HG03571 (cell line): ENCODE data around the gene DUSP23.

ENCODE experiments used
- ATAC-seq: cut with Tn5 transposase; IDR thresholded peaks from one replicate; pipeline ENCODE4 v1.9.1; 2021; ENCODE audit not compliant: unreplicated experiment

The DUSP23 gene

DNA sequence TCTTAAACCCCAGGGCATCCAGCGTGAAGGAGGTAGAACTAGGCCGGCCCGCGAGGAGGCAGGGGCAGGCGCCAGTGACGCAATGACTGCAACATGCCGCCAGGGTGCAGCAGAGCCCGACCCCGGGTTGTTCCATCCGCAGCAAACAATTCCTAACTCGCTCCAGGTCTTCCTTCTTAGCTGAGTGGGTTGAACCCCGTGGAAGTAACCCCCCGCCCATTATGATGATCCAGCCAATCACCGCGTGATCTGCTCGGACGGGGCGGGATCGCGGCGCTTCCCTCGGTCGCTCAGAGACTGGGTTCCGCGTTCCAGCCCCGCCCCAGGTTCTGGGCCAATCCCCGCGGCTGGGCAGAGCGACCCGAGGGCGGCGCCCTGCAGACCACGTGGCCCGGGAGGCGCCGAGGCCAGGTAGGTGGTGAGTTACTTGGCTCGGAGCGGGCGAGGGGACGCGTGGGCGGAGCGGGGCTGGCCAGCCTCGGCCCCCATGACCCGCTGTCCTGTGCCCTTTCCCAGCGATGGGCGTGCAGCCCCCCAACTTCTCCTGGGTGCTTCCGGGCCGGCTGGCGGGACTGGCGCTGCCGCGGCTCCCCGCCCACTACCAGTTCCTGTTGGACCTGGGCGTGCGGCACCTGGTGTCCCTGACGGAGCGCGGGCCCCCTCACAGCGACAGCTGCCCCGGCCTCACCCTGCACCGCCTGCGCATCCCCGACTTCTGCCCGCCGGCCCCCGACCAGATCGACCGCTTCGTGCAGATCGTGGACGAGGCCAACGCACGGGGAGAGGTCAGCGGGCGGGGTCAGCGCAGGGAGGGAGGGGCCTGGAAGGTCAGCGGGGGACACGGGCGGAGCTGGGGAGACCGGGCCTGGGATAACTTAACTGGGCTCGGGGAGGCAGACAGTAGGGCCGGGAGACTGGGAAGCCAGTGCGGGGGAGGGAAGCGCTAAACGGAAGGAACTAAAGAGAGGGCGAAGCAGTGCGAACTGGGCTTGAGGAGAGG, at the start of gene DUSP23:
Gene DUSP23 (plus strand): TSS at position 380 of the 1,000 bp plus-strand sequence. CDS start 139 bp downstream, at position 519.
- peak; percentile 99 for ATAC-seq

GRCh38 chr1:159737238-159737916, 43.4 kb upstream of the DUSP23 start:
- ATAC-seq, result no peak

GRCh38 chr1:159743651-159744410, 36.9 kb upstream of the DUSP23 start:
- no peak for ATAC-seq

- no peak for ATAC-seq
Measured at GRCh38 chr1:159746666-159747065, 34.1 kb upstream of the DUSP23 start.

GRCh38 chr1:159748370-159748769, 32.4 kb upstream of the DUSP23 start:
- no peak for ATAC-seq

DNA sequence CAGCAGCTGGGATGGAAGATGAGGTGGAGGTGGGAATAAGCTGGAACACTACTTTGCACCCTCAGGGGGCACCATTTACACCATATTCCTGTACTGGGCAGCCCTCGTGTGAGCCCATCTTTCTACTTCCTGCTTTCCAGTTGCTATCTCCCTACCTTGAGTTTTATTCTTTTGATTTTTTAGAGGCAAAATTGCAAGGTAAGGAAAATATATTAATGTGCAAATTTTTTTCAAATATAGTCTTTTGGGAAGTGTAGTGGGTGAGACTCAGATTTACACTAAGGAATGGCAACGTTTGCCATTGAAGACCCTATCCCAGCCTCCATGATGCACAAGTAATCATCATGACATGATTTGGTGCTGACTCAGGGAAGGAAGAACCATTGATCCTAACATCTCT, 31.1 kb upstream of the DUSP23 start:
- ATAC-seq, result no peak

GRCh38 chr1:159750621-159751020, 30.1 kb upstream of the DUSP23 start:
- ATAC-seq, result no peak

DNA sequence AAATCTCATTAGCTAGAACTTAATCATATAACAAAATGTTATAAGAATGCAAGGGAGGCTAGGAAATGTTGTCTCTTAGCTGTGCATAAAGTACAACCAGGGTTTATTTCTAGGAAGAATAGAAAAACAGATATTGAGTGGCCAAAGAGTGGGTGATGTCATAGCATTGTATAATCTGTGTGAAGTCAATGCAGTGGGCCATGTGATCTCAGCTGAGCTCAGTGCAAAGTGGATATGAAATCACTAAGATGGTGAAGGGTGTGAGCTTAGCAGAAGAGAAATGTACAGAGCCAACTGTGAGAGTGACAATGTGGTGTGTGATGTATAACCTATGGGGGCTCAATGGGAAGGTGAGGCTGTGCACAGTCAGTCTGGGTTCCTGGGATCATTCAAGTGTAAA, 29.7 kb upstream of the DUSP23 start:
- no peak for ATAC-seq

GRCh38 chr1:159752135-159752580, 28.6 kb upstream of the DUSP23 start:
- ATAC-seq, result no peak

- no peak for ATAC-seq
Measured at GRCh38 chr1:159753386-159753785, 27.4 kb upstream of the DUSP23 start.

DNA sequence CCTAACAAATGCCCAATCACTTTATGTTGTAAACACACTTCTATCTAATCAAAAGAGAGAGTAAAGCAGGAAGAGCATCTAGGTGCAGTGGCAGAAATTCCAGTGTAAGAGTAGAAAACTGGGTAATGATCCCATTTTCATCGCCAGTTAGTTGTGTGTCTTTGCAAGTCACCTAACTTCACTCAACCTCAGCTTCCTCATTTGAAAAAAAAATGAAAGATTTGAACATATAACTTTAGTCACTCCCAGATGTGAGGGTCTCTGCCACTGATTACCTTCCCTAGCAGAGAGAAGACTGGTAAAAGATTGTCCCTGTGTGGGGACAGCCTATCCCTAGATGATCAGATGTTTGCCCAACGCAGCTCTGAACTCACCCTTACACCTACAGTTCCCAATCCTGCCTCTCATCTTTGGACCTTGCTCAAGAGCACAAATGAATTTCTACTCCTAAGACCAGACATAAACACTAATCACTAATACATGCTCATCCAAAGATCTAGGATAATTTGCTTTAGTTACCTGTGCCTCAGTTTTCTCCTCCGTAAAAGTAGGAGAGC, 25.2 kb upstream of the DUSP23 start:
- no peak for ATAC-seq

GRCh38 chr1:159756397-159756796, 24.4 kb upstream of the DUSP23 start:
- ATAC-seq, result no peak

DNA sequence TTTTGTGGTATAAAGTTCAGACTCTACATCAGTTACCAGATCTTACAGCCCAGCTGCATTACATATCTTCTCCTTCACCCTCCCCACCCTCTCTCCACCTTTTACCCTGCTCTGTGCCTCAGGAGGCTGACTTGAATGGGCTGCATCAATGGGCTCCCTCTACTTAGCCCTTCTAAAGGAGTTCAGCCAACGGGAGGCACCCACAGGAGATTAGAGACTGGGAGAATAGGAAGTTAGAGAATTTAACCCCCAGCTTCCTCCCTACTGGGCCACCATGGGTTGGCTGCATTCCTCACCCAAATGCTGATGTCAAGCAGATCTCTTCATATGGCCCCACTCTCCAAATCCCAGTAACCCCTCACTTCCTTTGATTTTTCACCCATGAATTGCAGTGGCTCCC, 17.1 kb upstream of the DUSP23 start:
- ATAC-seq, result no peak

- no peak for ATAC-seq
Measured at GRCh38 chr1:159765806-159766205, 15.0 kb upstream of the DUSP23 start.

GRCh38 chr1:159771127-159771895, 9.5 kb upstream of the DUSP23 start:
- ATAC-seq, result no peak

GRCh38 chr1:159774465-159774864, 6.3 kb upstream of the DUSP23 start:
- no peak for ATAC-seq

DNA sequence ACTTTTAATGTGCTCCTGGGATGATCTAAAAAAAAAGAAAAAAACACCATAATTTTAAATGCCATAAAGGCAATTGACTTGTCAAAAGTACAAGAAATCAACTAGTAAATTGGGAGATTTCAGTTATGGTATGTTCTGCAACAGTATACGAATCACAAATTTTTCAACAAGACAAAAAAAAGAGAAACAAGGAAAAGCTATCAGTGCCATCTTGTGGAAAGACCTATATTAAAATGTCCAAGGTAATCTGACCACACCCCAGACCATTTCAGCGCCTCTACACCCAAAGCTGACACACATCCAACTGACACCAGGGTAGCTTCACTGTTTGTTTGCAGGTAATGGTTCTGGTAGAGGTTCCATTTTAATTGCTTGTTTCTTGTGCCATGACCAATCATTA, 5.0 kb upstream of the DUSP23 start:
- no peak for ATAC-seq

- ATAC-seq, result no peak
Measured at GRCh38 chr1:159778266-159778665, 2.5 kb upstream of the DUSP23 start.

- ATAC-seq, result no peak
Measured at GRCh38 chr1:159779403-159779851, 1.3 kb upstream of the DUSP23 start.

DNA sequence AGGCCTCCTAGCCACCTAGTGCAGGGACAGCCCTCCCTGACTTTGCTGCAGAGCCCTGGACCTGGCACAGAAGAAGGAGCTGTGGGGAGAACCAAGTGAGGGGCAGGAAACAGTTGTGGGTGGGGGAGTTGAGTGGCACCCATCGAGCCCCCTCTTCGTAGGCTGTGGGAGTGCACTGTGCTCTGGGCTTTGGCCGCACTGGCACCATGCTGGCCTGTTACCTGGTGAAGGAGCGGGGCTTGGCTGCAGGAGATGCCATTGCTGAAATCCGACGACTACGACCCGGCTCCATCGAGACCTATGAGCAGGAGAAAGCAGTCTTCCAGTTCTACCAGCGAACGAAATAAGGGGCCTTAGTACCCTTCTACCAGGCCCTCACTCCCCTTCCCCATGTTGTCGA, 1.2 kb downstream of the DUSP23 start:
- no peak for ATAC-seq
